ENCODE data around the gene PPIL4.
A peak's percentile ranks its signal among the peaks of the same experiment; 100 is the strongest.
"Not testable (repeated sequence)": the region's sequence is repeated elsewhere in the genome, so short reads cannot be mapped to it uniquely, and the experiment has no call there.

Gene PPIL4

GRCh38 chr6:149462712-149463111 is 83.1 kb downstream of the PPIL4 start:
- not testable (repeated sequence) for DNase-seq

- DNase-seq = no peak
Measured at GRCh38 chr6:149461670-149462069, 84.2 kb downstream of the PPIL4 start.

GRCh38 chr6:149460249-149460648 is 85.6 kb downstream of the PPIL4 start:
- not testable (repeated sequence) for DNase-seq

- DNase-seq = no peak
Measured at GRCh38 chr6:149459761-149460160, 86.1 kb downstream of the PPIL4 start.

- DNase-seq = peak in 1 of 56 donors; percentile 6
Measured at GRCh38 chr6:149458806-149459205, 87.0 kb downstream of the PPIL4 start.

GRCh38 chr6:149458196-149458595 is 87.6 kb downstream of the PPIL4 start:
- DNase-seq = no peak

- no peak for DNase-seq
Measured at GRCh38 chr6:149457316-149457884, 88.4 kb downstream of the PPIL4 start.

GRCh38 chr6:149456311-149457021 is 89.4 kb downstream of the PPIL4 start:
- DNase-seq = no peak

GRCh38 chr6:149455031-149455732 is 90.7 kb downstream of the PPIL4 start:
- DNase-seq = no peak

Measured in amygdala (tissue), 56 donors.